AG04449 (cell line): ENCODE measurements around the gene C12orf57.
A peak's percentile ranks its signal among the peaks of the same experiment; 100 is the strongest.

Experiments used
- CTCF ChIA-PET: fragments of 350-600 bp; formaldehyde crosslinking; extraction: SDS; loops from one replicate; lab custom pipeline; 2021; ENCODE audit warnings: antibody characterized with exemption; lab: Yijun Ruan, JAX
- POLR2A ChIA-PET: fragments of 400-600, 350-600 bp; formaldehyde crosslinking; extraction: SDS; loops from one replicate; lab custom pipeline; 2020; ENCODE audit warnings: antibody characterized with exemption, inconsistent platforms; lab: Yijun Ruan, JAX
- DNase-seq: peaks from one replicate; pipeline ENCODE4 v3.0.0-alpha.2; 2010; ENCODE audit warnings: low read depth, low spot score
- H3K4me3 ChIP-seq: 2 replicates; pipeline ENCODE4 v1.5.1; 2011; ENCODE audit warnings: low read depth, mild to moderate bottlenecking, control low read depth, low read length
- TF ChIP-seq, protein P1 (sequence below): IDR thresholded peaks from one replicate; pipeline ENCODE4 v1.5.1; 2011; ENCODE audit warnings: mild to moderate bottlenecking, moderate library complexity, low read length, control low read depth, inconsistent platforms; ENCODE audit not compliant: insufficient read depth; ENCODE audit errors: missing control alignments

Gene C12orf57

DNA sequence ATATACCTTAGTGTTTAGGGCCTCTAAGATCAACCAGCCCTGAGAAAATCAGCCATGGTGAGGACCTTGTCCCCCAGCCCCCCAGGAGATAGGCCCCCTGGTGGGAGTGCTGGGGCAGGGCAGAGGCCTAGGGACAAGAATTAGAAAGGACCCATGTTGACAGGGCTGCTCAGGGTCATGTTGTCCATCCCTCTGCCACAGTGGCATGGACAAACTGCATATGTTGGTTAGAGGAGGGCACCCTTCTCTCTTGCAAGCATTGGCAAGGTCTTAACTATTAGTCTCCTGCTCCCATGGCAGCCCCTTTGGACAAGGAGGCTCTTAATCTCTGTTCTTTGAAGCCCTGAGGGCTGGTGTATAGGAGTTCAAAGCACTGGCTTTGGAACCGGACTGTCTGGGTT, 6.6 kb downstream of the C12orf57 start:
- TF ChIP-seq, protein P1, sequence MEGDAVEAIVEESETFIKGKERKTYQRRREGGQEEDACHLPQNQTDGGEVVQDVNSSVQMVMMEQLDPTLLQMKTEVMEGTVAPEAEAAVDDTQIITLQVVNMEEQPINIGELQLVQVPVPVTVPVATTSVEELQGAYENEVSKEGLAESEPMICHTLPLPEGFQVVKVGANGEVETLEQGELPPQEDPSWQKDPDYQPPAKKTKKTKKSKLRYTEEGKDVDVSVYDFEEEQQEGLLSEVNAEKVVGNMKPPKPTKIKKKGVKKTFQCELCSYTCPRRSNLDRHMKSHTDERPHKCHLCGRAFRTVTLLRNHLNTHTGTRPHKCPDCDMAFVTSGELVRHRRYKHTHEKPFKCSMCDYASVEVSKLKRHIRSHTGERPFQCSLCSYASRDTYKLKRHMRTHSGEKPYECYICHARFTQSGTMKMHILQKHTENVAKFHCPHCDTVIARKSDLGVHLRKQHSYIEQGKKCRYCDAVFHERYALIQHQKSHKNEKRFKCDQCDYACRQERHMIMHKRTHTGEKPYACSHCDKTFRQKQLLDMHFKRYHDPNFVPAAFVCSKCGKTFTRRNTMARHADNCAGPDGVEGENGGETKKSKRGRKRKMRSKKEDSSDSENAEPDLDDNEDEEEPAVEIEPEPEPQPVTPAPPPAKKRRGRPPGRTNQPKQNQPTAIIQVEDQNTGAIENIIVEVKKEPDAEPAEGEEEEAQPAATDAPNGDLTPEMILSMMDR: peak; percentile 1
- CTCF ChIA-PET: interaction anchor here (1.2 to 11.4 kb wide), 3 partner anchors 10 to 67 kb away, joined by 6 to 226 read pairs (median 6); partner anchors contain the start of gene LPCAT3
- no peak for DNase-seq
- POLR2A ChIA-PET: no interaction called here
- H3K4me3 ChIP-seq: no peak overlapping the region

DNA sequence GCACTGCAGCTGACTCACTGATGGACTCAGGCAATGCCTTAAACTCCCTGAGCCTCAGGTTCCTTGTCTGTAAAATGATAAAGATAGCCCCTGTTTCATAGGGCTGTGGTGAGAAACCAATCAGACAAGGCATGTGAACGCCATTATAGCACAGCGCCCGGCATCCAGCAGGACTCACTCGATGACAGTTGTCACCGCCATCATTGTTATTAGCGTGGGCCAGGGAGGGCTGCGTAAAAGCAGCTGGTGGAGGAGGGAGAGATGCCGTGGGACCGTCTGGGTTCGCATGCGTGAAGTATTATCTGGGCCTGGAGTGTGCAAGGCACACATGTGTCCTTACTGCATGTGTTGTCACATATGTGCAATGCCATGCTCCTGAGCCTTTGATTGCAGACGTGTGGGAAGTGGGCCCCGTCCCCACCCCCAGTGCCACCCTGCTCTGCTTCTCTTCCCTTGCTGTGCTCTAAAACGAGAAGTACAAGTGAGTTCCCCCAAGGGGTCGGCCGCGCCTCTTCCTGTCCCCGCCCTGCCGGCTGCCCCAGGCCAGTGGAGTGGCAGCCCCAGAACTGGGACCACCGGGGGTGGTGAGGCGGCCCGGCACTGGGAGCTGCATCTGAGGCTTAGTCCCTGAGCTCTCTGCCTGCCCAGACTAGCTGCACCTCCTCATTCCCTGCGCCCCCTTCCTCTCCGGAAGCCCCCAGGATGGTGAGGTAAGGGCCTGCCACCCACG, 7.2 kb downstream of the C12orf57 start, which contains the start of gene PTPN6:
TSS of gene PTPN6 (plus strand) at position 546 of the 730 bp plus-strand sequence. CDS start at position 703, 157 bp downstream.
- H3K4me3 ChIP-seq: no peak within 1 kb of the TSS
- POLR2A ChIA-PET: no interaction called here
- CTCF ChIA-PET: interaction anchor here (11.4 kb wide), 1 partner anchor 9 kb away, joined by 226 read pairs; no protein-coding TSS in a partner anchor
- TF ChIP-seq, protein P1: no peak
- no peak for DNase-seq

DNA sequence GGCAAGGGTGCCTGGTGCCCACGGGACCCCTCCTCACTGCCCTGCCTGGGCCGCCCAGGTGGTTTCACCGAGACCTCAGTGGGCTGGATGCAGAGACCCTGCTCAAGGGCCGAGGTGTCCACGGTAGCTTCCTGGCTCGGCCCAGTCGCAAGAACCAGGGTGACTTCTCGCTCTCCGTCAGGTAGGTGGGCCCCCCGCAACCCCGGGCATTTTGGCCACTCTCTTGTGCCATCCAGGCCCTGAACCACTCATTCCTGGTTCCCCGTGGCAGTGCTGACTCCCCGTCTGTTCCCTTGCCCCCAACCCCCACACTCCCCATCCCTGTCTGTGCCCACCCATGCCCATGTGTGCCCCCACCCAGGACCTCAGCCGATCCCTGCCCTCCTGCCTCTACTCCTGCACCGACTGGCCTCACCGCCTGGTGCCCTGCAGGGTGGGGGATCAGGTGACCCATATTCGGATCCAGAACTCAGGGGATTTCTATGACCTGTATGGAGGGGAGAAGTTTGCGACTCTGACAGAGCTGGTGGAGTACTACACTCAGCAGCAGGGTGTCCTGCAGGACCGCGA, 7.8 kb downstream of the C12orf57 start:
- CTCF ChIA-PET: interaction anchor here (0.5 to 11.4 kb wide), 6 partner anchors 9 to 278 kb away, joined by 3 to 226 read pairs (median 4); partner anchors contain the start of gene C1R
- POLR2A ChIA-PET: no interaction called here
- TF ChIP-seq, protein P1: no peak
- DNase-seq: no peak
- H3K4me3 ChIP-seq: no peak overlapping the region

DNA sequence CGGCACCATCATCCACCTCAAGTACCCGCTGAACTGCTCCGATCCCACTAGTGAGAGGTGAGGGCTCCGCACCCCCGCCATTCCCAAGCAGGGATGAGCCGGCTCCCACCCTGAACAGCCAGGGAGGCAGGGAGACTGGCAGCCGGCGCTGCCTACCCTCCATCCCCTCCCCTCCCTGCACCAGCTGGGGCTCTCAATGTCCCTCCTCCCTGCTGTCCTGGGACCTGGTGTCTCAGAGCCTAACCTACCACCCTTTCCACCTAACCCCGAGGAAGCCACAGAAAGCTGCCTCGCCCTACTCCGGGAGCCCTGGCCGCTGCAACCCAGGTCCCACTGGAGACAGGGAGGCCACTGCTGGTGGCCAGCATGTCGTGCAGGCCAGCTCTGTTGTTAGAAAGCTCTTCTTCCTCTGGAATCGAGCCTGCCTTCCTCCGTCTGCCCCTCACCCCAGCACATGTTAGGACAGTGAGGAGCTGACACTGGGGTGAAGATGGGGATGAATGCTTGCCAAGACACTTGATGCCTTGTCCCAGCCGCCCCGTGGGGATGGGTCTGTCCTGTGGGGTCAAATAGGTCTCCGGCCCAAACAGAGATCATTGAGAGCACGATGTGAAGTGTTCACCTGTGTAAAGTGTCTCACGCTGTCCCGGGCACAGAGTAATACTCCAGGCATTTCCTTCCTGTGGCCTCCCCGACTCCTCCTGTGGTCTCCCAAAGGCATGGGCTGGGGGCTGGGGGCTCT, 8.5 kb downstream of the C12orf57 start:
- CTCF ChIA-PET: interaction anchor here (0.5 to 11.4 kb wide), 9 partner anchors 8 to 279 kb away, joined by 3 to 226 read pairs (median 4); partner anchors contain the start of genes C12orf57, C1R and RNU7-1
- DNase-seq: no peak
- POLR2A ChIA-PET: no interaction called here
- H3K4me3 ChIP-seq: no peak overlapping the region
- TF ChIP-seq, protein P1: no peak

DNA sequence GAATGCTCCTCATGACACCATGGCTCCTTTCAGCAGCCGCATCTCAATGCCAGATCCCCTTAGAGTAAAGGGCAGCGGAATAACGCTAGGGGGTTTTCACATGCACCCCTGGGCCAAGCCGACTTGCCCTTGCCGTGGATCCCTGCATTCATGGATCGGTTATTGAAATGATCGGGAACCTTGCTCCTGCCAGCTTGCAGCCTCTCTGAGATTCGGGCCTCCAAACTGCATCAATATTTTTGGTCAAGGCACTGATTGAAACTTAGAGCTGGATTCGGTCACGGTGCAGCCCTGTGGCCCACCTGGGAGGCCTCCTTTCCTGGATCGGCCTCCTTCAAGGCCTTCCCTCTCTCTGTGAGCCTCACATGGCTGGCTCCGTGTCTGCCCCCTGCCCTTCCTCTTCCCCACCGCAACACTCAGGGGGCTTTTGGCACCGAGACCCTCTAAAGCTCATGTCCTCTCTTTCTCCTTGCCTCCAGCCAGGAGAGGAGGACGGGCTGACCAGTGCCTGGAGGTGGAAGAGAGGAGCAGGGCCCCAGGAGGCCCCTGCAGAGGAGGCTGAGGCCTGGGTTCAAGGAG, 9.1 kb downstream of the C12orf57 start:
- TF ChIP-seq, protein P1: no peak
- ChIA-PET POLR2A (no interaction called here), CTCF (interaction anchor here (0.6 to 11.4 kb wide), 6 partner anchors 7 to 160 kb away, joined by 3 to 226 read pairs (median 4); partner anchors contain the start of genes C12orf57, C1R and RNU7-1)
- no peak for DNase-seq
- H3K4me3 ChIP-seq: no peak overlapping the region
